GM19455 (cell line): Measurements from ENCODE around the gene OGA.

Experiments used
- ATAC-seq: cut with Tn5 transposase; IDR thresholded peaks from one replicate; pipeline ENCODE4 v1.9.1; 2021; ENCODE audit not compliant: unreplicated experiment

Gene OGA

DNA sequence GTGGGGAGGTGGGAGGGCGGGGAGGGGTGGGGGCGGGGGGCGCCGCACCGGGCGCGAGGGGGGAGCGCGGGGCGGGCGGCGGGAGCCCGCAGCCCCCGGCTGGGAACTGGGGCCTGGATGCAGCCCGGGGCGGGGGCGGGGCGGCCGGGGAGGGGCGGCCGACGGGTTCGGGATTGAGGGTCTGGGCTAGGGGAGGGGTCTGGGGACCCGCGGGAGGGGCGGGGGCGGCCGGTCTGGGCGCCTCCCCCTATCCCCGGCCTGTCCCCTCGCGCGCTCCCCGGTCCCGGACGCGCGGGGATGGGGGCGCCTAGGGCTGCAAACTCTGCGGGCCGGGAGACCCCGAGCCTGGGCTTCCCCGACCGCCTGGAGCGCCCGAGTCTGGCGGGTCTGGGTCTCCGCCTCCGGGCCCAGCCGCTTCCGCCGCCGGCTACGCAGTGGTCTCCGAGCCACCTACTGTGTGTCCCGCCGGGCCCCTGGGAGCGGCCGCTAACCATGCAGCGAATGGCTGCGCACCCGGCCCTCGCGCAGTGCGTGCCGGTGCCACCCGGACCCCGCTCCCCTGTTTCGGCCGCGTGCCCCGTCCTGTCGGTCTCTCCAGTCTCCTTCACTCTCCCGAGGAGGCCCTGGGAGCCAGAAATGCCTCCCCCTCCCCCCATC lies 42.0 kb downstream of the OGA start:
- no peak for ATAC-seq

DNA sequence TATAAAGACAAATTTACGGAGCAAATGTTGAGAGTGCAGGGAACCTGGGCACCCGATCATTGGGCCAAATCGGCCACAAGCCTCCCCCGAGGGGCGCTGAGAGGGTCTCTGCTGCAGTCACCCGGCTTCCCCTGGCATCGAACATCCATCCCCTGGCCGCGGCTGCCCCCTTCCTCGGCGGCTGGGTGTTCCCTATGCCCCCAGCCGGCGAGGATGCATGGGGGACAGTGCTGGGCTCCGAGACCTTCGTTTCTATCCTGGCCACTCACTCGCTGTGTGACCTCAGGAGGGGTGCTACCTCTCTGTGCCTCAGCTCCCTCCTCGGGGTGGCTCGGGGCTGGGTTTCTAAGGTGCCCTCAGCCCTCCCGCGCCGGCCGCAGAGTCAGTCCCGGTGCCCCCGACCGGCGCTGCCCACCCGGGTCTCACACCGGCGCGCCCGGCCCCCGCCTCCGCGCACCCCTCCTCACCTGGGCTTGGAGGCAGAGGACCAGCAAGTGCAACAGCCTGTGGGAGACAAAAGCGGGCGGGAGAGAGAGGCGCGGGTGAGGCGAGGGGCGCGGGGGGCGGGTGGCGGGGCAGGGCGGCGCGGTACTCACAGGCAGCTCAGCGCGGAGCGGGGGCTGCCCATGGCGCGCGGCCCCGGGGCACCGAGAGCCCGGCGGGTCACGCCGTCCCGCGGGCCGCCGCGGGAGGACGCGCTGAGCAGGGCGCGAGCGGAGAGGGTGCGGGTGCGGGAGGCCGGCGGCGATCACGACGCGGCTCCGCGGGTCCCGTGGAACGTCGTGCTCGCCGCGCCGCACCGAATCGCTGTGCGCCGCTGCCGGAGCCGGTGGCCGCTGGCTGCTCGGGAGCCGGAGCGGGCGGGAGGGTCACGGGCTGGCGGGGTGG lies 42.7 kb downstream of the OGA start, which contains the start of gene FGF8:
Gene FGF8, minus strand, starts transcription at position 842 of the 888 bp plus-strand sequence. Its CDS starts 214 bp downstream, at position 628.
- no peak for ATAC-seq

DNA sequence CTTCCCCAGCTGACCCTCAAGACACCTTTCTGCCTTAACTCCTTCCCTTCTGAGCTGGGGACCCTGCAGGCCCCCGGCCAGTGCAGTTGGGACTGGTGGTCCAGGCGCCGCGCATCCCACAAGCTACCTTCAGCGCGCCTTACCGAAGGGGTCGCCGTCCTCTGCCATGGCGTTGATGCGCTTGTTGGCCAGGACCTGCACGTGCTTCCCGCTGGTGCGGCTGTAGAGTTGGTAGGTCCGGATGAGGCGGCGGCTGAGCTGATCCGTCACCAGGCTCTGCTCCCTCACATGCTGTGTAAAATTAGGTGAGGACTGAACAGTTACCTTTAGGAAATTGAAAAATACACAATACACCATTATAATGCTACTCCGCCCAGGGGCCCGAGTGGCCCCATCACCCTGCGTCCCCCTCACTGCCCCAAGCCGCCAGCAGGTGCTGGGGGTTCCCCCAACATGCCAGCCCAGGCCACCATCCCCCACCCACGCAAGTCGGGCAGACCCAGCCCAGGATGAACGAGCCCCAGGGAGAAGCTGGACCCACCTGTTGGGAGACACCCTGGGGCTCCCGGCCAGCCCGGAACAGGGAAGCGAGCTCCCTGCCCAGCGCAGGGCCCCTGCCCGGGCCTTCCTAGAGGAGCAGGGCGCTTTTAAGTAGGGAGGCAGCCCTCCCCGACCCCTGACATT lies 43.5 kb downstream of the OGA start:
- ATAC-seq: no peak

DNA sequence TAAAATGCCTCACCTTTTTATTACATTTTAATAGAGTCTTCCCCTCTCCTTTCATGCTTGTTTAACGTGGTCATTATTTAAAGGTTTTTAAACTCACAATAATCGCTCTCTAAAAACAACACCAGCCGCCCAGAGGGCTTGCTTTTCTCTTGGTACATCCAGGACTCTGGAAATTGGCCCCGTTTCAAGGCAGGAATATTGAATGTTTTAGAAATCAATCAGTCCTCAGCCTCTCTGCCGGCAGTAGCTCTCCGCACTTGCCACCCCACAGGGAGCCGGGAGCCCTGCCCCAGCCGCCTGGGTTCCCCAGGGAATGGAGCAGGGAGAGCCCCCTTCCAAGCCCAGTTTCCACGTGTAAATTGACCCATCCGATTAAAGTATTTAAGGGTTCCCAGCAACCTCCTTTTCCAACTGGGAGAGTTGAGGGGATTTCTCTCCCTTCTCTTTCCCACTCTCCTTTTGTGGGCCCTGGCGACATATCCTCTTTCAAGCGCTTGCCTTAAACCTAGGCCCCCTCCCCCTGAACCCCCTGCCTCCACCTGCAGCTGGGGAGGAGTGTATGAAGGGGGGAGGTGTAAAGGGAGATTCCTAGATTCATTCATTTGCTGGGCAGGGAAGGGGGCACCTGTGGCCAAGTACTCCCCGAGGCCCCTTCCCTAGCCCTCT lies 44.2 kb downstream of the OGA start:
- ATAC-seq: no peak

DNA sequence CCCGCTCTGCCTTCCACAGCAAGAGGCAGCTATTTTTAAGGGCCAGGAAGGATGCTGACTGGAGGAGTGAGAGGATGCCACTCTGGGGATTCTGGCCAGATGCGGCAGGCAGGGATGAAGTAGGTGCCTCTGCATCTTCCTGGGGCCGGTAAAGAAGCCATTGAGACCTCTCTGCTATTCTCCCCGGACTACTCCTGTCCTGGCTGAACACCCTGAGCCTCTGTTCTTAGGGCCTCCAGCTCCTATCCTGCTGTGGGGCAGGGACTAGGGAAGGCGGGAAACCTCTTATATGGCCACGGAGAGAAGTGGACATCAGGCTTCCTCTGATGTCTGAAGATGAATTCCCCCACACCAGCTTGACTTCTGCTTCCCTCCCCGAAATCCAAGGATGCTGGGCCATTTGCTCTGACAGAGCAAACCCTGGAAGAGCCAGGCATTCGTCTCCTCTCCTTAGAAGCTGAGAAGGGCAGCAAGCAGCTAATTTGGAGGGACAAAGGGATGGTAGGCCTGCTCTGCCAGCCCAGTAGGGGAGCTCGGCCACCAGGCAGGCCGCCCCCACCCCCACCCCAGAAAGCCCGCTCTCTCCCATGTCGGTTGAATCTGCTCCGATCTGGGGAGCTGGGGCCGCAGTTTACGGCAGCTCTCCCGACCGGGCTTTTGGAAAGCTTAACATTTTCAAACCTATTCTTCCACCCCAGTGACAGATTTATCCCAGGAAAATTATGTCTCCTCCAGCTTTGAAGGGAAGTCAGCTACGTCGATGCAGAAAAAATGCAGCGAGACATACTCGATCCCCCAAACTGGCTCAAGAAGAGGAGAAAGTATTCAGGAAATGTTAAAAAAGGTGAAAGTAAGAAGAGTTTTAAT lies 45.1 kb downstream of the OGA start:
- no peak for ATAC-seq

DNA sequence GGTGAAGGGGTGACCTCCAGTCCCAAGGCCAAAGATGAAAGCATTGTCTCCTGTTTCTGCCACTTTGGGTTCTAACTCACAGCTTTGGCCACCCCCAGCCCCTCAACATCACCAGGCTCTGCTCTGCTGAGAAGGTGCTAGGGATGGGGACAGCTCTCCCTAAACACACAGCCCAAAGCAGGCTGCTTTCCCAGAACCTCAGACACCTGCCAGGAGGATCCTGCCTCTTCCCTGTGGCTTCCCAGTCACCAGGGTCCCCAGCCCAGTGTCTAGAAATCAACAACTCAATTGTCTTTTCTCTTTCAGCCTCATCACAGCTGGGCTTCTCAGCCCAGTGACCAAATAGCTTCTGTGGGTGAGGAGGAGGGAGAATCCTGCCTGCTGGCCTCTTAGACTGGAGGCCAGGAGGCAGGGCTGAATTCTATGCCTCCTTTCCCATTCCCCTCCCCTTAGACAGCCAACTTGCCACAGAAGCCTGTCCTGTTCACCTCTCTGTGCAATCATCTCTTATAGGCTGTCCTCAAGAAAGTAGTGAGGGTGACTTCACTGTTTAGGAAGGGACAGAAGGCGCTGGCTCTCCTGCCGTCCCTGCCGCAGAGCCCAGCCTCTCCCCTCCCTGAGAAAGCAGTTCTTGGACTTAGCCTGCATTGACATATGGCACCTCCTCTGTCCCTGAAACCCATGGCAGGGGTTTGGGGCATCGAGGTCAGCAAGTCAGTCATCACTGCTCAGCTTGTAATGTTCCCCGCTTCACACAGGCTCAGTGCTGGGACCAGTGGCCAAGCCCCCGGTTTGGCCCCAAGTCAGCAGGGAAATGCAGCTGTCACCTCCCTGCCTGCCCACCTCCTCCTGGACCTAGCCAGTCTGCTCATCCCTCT lies 46.0 kb downstream of the OGA start:
- no peak for ATAC-seq

DNA sequence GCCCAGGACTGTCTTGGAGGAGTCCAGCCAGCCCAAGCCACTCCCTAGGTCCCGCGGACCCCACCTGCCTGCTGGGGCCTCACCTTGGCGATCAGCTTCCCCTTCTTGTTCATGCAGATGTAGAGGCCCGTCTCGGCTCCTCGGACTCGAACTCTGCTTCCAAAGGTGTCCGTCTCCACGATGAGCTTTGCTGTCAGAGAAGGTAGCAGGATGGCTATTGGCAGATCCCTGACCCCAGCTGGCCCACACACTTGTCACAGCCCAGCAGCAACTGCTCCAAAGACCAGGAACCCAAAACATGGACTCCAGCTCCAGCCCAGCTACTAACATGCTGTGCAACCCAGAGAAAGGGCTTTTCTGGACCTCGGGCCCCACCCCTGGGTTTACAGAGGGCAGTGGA lies 46.9 kb downstream of the OGA start:
- ATAC-seq: no peak

DNA sequence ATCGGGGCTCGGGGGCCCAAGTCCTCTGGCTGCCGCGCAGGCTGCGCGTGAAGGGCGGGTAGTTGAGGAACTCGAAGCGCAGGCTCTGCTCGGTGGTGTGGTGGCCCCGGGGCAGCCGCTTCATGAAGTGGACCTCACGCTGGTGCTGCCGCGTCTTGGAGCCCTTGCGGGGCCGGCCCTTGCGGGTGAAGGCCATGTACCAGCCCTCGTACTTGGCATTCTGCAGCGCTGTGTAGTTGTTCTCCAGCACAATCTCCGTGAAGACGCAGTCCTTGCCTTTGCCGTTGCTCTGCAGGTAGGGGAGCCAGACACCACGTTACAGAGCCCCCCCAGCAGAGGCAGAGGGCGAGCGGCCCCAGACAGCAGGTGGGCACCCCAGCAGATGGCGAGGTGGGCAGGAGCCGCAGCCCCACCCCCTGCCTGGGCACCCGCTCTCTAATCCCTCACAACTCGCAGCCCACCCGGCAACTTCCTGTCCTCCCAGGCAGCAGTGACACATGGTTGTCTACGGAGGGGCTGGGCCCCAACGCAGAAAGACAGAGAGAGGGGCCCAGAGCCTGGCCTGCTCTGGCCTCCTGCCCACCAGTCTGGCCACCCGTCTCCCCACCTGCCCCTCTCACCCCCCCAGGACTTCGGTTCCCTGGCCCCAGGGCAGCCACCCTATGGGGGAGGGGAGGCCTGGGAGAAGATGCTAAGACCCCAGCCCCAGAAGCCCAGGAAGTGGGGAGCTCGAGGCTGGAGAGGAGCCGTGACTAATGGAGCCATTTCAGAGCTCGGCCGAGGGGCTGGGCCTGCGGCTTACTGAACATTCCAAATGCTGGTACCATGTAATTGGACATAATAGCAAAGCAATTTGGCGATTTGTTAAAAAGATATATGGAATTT lies 47.7 kb downstream of the OGA start:
- no peak for ATAC-seq

DNA sequence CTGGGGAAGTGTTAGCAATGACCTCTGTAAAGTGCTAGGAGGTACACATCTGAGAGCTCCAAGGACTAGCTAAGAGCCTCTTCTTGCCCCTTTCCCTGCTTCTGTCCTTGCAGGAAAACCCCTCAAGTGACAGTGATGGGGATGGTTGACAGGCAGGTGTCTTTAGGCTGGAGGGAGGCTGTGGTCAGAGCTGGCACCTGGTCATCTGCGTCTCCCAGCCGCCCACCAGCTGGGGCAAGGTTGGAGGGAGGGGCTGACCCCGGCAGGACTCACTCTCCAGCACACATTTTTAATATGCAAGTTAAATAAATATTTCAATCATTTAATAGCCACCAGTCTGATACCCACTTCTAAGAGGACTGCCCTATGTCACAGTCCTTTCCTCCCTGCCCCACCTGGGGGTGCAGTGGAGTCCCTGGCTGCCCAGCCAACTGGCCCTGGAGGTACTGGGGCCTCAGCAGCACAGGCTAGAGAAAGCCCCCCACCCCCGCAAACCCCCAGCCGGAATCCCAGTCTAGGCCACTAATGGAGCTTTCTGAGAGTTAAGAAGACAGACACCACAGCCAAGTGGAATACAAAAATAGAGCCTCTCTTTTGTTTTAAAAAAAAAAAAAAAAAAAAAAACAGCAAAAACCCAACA lies 48.6 kb downstream of the OGA start:
- ATAC-seq: no peak

DNA sequence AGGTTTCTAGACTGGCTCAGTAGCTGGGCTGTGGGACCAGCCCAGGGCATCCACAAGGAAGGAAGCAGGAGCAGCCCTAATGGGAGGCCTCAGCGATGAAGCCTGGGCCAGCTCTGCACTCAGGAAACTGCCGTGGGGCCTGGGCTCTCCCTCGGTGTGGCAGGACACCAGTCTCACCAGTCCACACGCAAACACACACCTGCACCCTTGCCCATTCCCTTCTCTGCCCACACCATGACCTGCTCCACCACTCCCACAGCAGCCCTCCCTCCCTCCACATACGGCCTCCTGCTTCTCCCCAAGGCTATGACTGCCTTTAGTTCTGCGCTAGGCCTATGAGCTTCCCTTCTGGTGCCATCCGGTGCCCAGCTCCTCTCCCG lies 49.5 kb downstream of the OGA start:
- ATAC-seq: no peak

DNA sequence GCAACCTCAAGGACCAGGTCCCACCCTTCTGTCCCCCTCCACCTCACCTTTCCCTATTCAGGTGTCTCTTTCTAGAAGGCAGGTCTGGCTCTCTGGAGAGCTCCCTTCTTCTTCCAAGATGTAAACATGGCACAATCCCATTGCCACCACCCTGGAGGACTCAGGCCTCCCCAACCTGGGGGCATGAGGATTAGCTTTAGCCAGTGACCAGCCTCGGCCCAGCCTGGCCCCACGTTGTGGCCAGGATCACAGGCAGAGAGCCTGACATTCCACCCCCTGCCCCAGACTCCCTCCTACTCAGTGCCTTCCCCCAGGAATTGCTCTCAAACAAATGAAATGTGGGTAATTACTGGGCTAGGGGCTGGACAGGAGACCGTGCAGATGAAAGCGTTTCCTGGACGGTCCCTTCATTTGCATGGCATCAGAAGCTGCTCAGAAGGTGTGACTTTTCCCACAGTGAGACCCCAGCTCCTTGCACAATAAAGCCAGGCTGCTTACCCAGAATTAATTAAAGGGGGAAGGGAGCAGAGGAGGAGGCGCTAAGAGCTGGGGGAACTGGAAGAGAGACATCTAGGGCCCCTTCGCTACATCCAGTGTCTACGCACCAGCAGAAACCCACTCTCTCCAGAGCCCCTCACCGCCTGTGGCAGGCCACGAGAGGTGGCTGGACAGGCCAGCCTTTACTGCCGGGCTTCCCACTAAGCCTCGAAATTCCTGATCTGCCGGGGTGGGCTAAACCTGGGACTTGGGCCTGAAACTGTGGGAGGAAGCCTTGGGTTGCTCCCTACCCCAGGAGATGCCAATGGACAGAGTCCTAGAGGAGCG lies 50.1 kb downstream of the OGA start:
- no peak for ATAC-seq

DNA sequence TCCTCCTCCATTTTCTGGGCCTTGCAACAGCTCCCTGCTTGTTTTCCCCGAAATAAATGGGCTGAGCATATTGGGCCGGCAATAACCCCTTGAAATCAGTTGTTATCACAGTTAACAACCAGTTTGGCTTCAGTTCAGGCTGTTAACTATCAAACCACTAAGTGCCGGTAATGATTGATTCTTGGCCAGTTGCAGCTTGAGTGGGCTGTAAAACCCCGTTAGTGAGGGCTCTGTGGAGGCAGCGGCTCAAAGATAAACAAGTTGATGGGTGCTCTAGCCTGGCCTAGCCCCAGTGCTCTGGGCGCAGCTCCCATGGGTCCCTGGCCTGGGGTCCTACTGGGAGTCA lies 50.7 kb downstream of the OGA start:
- ATAC-seq: no peak

DNA sequence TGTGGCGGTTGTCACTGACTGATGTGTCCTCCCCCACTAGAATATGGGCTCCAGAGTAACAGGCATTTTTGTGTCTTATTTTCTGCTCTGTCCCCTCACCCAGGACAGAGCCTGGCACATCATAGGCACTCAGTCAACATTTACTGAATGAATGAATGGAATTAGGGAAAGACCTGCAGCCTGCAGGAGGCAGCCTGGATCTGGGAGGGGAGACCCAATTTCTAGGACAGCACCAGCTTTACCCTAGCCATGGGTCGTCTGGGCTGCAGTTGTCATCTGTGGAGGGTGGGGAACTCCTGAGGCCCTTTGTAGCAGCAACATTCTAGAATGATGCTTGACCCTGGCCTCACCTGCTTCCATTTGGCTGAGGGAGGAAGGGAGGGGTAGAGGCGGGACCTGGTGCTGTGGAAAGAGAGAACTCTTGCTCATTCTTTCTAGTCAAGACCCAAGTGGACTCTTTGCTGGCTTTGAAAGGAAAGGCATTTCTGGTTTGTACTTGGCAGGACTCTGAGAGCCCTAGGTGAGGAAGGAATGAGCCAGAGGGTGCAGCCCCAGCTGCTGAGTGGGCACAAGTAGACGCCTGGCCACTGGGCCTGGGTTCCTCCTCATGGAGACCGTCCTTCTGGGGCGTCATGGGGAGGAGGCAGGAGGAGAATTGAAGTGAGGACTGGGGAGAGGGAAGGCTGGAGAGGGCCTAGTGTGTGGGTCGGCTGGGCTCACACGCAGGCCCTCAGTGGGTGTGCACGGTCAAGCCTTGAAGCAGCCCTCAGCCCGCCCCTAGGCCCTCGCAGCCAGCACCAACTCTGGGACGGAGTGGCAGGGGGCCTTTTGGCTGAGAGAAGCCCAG lies 51.3 kb downstream of the OGA start:
- ATAC-seq: no peak

DNA sequence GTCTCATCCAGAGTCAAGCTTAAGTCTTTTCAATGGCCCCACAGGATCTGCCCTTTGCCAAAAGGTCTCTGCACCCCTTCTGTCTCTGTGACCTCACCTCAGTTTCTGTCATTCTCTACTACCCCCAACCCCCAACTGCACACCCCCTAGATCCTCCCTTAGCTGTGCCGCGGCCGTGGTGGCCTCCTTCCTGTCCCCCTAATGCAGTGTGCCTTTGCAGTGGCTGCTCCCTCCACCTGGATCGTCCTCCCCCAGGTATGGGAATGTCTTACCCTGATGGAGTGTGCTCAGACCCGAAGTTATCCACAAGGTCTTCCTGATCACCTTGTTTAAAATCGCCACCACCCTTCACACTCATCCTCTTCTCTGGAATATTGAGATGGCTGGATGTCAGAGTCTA lies 51.9 kb downstream of the OGA start:
- ATAC-seq: no peak

DNA sequence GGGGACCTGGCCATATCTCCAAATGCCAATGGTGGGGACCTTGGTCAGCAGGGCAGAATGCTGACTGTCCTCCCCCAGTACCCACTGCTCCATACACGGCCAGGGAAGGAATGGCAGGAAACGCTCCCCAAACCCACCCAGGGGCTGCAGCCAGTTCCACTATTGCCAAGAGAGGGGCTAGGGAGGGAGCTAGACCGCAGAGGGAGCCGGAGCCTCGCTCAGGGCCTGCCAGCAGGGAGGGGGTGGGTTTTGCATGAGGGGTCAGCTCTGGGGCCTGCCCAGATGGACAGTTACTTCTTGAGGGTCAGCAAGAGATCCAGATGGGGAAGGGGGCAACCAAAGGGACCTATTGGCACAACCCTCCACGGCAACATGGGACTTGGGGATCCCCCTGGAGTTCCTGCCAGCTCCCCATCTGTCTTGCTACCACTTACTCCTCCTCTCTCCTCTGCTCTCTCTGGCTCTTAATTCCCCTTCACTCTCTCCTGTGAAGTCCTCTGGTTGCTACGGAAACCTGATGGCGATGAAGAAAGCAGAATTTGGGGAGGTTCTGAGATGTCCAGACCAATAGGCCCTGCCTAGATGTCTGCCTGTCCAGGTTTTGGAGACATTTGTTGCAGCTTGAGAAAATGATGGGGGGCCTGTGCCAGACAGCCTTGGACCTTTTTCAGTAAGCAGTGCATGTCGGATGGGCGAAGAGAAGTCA lies 55.0 kb downstream of the OGA start:
- ATAC-seq: no peak

DNA sequence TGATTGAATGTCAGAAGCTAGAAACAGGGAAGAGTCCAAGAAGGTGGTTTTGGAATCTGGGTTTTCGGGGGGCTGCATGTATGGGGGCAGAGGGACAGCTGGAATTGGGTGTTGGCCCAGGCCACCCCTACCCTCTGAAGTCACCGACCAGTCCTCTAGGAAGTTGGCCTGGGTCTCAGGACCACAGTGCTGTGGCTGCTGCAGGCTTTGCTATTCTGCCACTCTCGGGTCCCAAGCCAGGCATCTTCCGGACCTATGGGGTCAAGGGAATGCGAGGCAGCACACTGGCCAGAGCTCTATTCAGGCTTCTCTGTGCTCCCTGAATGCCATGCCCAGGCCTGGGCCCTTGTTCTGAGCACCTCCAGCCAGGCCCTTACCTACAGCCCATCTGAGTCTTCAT lies 55.5 kb downstream of the OGA start:
- no peak for ATAC-seq
